ENCODE measurements around the gene CEMIP2.
"Not testable (repeated sequence)": the region's sequence is repeated elsewhere in the genome, so short reads cannot be mapped to it uniquely, and the experiment has no call there.

The CEMIP2 gene

DNA sequence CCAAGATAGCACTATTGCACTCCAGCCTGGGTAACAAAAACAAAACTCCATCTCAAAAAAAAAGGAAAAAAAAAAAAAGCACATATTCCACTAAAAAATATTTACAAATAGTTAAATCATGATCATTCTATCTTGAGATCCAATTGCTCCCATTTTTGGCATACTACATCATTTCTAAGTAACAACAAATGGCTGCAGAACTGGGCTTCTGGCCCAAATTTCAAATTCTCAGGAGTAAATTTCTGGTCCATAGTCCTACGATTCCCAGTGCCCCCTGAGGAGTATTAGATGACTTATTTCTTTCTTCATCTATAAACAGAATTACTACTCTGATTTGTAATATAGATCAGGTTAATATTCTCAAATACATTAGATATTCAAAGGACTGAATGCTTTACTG, 62.1 kb downstream of the CEMIP2 start:
- no peak for DNase-seq (ENCODE audit: low read depth)

DNA sequence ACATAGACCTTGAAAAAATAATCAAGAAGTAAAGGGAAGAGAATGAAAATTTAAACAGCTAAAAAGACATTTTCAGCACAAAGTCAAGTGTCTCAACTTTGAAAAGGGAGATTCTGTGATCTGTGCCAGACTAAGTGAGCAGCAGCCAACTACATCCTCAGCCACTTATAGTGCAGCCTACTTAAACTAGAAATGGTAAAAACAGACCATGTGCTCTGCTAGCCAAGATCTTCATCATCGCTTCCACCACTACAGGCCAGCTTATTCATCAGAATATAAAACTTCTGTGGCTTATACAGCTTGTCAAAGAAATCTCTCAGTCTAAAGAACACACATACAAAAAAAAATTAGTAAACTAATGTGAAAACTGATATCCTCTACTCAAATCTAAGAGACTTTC, 63.5 kb downstream of the CEMIP2 start:
- DNase-seq (ENCODE audit: low read depth): no peak

DNA sequence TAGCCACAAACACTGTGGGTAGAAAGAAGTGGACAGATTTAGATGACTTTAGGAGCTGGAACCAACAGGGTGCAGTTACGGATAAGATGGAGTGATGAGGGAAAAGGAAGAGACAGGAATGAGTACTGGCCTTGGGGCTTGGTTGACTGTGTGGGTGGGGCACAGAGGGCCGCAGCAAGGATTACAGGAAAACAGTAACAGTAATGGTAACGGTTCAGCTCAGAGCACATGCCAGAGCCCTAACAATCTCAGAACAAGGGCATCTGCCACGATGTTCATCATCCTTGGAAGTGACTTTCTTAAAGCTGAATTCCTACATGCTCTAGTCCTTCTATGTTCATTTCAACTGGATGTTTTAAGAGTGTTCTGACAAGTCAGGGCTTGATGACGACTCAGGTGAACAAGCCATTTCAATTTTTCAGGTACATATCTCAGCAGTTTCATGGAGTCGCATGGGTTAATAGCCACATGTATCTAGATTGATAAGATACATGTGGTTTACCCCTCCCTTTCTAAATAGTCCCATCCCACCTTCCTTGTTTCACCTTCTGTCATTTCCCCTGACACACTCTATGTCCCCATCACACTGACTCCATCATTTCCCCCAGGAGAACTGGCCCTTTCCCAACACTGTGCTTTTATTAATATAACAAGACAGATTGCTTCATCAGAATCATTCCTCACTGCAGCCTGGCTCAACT, 65.0 kb downstream of the CEMIP2 start:
- no peak for DNase-seq (ENCODE audit: low read depth)

DNA sequence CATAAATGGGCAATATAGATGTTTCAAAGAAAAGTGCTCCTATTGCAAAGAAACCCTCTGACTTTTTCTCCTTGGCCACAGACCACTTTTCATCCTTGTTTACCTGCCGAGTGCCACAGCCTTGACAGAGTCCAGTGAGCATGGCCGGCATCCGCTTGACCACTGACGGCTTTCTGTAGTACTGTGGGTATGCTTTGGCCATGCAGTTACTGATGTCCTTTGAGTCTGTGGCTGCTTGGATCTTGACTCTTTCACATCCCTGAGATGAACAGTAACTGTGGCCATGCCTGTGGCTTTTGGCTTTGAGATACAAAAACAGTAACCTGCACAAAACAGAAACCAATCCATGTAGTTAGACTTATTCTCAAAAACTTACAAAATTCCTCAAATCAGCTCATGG, 70.4 kb downstream of the CEMIP2 start:
- DNase-seq (ENCODE audit: low read depth): no peak

DNA sequence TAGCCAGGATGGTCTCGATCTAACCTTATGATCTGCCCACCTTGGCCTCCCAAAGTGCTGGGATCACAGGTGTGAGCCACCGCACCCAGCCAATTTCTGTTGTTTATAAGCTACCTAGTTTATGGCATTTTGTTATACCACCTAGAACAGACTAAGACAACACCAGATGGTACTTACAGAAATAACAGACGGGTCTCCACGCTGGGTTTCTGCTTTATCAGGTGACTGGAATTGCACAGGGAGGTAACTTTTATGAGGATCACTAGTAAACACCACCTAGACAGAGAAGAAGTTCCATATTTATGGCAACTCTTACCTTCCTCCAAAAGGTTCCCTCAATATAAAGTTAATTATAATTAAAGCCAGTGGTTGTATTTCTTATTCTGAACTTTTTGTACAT, 74.0 kb downstream of the CEMIP2 start:
- no peak for DNase-seq (ENCODE audit: low read depth)

DNA sequence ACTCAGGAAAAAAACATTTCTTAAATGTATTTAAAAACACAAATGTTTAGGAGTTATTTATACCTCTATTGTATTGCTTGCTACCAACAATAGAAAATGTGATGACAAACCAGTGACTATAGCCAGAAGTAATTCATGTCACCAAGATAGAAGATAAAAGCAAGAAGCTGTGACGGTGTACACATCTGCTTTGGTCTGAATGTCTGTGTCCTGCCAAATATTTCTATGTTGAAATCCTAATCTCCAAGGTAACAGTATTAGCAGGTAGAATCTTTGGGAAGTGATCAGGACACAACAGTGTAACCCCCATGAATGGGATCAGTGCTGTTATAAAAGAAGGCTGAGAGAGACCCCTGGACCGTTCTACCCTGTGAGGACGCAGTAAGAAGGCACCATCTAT, 74.7 kb downstream of the CEMIP2 start:
- DNase-seq (ENCODE audit: low read depth): no peak

DNA sequence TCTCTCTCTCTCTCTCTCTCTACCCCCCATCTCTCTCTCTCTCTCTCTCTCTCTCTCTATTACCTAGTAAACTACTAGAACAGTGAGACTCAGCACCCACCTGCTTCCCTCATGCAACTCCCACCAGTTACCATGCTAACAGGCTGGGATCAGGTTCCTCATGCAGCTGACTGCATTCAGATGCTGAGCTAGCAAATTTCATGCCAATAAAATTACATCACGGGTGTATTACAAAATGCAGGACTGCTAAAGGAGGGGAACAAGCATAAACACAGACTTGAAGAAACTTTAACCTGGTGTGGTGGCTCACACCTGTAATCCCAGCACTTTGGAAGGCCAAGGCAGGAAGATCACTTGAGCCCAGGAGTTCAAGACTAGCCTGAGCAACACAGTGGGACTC, 76.0 kb downstream of the CEMIP2 start:
- DNase-seq (ENCODE audit: low read depth): no peak

DNA sequence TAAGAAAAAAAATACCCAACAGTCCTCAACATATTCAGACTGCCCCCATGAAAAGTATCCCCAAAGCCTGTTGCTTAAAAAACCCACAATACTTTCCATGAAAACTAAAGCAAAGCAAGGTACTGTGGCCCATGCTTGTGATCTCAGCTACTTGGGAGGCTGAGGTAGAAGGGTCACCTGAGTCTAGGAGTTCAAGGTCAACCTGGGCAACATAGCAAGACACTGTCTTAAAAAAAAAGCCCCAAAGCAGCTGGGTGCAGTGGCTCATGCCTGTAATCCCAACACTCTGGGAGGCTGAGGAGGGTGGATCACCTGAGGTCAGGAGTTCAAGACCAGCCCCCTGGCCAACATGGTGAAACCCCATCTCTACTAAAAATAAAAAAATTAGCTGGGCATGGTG, 76.7 kb downstream of the CEMIP2 start:
- not testable (repeated sequence) for DNase-seq (ENCODE audit: low read depth)

DNA sequence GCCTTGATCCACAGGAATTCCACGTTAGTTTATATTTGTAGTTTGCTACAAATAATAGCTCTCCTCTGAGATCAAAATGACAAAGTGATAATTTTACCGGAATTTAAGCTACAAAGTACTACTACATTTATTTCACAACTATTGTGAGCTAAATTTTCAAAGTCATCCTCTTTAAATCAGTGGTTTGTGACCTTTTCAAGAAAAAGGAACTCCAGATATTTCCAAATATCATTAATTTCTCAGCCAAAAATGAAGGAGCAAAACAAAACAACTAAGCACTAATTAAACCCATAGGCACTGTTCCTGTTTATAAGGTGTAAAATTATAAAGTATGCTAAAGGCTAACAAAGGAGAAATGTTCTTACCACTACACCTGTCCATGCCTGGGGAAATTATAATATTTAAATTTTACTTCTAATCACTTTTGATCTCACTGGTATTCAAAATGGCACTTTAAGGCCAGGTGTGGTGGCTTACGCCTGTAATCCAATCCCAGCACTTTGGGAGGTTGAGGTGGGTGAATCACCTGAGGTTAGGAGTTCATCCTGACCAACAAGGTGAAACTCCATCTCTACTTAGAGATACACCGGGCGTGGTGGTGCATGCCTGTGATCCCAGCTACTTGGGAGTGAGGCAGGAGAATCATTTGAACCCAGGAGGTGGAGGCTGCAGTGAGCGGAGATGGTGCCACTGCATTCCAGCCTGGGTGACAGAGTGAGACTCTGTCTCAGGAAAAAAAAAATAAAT, 77.5 kb downstream of the CEMIP2 start:
- DNase-seq (ENCODE audit: low read depth): no peak

DNA sequence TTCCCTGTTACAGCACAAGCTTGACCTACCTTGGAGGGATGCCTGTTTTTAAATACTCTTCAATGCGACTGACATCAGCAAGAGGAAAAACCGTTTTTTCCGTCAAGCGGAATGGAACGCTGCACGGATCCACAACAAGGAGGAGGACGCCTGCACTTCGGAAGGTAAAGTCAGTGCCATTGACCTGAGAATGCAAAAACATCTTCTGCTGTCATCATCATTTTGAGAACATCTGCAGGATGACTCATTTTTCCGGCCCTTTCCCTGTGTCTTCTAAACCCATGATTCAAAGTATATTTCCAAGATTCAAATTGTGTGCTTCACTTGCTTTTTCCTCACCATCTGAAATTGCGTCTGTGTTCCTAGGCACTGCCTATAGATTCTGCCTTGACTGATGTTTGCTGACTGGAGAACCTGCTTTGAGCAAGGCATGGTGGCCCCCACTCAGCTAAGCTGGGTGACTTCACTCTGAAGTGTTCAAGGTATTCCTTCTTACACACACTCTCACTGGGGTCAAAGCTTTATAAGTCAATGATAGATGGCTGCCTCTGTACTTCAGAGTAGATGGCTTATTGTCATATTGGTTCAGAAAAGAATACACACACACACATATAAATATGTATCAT, 78.1 kb downstream of the CEMIP2 start:
- DNase-seq (ENCODE audit: low read depth): no peak

DNA sequence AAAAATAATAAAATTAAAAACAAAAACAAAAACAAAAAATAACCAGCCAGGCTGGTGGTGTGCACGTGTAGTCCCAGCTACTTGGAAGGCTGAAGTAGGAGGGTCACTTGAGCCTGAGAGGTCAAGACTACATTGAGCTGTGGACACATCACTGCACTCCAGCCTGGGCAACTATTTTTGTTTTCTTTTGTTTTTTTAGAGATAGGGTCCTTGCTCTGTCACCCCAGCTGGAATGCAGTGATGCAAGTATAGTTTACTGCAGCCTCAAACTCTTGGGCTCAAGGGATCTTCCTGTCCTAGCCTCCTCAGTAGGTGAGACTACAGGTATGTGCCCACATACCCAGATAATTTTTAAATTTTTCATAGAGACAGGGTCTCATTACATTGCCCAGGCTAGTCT, 80.6 kb downstream of the CEMIP2 start:
- no peak for DNase-seq (ENCODE audit: low read depth)

DNA sequence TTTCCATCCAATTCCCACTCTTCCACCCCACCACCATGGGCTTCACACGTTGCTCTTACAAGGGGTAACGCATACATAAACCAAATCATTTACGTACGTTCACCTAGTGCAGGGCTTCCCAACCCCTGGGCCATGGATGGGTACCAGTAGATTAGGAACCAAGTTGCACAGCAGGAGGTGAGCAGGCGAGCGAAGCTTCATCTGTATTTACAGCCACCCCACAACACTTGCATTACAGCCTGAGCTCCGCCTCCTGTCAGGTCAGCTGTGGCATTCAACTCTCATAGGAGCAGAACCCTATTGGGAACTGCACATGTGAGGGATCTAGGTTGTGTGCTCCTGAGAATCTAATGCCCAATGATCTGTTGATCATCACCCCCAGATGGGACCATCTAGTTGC, 82.3 kb downstream of the CEMIP2 start:
- DNase-seq (ENCODE audit: low read depth): no peak

DNA sequence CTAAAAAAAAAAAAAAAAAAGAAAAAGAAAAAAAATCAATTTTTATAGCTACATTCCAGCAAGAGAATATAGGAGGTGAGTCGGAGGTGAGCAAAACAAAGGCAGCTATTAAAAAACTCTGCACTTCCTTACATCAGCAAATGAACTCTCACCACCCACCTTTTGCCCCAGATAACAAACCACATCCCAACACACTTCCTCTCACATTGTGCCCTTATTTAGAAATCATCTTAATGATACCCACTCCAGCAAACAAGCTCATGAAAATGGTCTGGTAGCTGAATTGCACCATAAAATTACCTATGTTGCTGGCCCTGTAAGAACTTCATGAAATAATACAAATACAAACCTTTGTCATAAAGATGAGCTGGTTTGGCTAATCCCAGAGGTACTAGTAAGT, 82.9 kb downstream of the CEMIP2 start:
- no peak for DNase-seq (ENCODE audit: low read depth)

DNA sequence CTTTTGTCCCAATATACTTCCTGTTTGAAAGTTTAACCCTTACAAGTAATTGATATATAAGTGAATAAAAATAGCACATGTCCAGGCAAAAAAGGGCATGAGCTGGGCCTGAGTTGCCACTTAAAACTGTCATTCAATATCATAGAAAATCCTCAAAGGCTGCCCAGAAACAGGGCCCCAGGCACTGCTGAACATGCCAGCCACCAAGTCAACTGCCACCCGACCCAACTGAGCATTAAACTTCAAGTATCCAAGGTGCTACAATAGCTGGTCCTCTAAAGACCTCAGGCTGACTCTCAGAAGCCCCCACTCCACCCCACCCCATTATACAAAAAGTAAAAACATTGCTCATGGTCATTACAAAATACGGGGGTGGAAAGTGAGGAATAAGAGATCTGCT, 83.7 kb downstream of the CEMIP2 start:
- no peak for DNase-seq (ENCODE audit: low read depth)

DNA sequence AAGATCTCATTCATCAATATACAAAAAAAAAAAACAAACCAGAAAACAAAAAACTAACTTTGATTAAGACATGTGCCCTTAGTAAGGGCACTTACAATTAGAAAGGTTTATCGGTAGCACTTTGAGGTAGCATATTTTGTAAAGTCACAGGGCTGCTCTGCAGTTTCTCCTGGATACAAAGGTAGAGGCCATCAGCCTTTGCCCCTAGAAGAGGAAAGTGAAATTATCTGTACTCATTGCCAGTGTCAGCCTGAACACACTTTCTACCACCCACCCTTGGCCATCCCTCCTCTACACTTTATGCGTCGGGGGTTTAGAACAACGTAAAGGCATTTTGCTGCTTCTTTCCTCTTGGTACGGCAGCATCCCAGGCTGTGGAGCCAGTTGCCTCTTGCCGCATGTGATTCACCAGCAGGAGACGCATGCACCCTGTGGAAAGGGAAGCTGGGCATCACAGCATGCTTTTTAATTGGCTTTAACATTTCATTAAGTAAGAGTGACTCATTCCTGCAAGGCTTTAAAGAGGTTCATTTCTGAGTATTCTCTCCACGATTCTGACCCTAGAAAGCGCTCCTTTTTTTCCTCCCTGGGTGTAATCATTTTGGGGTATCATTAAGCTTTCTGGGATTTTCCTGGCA, 84.6 kb downstream of the CEMIP2 start:
- no peak for DNase-seq (ENCODE audit: low read depth)

DNA sequence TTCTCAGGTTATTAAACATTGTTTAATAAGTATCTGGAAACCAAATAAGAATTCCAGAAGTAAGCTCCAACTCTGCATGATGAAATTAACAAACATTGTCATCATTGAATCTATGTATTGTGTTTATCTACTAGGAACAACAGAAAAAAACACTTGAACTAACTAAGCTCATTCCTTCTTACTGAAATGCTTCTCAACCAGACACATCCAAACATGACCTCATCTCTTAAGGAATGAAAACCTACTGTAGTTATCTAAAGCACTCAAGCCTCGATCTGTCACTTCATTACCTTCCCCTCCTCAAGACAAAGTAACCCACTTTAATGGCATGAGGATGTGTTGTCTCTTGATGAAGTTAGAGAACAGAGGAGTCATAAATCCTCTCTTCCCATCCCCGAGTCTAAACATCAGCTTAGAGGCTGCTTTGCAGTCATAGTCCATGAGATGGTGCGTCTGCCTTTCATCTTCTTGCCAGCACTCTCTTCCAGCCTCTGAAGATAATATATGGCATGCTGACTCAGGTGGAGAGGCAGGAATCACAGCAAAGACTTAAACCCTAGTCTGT, 86.5 kb downstream of the CEMIP2 start:
- DNase-seq (ENCODE audit: low read depth): no peak

DNA sequence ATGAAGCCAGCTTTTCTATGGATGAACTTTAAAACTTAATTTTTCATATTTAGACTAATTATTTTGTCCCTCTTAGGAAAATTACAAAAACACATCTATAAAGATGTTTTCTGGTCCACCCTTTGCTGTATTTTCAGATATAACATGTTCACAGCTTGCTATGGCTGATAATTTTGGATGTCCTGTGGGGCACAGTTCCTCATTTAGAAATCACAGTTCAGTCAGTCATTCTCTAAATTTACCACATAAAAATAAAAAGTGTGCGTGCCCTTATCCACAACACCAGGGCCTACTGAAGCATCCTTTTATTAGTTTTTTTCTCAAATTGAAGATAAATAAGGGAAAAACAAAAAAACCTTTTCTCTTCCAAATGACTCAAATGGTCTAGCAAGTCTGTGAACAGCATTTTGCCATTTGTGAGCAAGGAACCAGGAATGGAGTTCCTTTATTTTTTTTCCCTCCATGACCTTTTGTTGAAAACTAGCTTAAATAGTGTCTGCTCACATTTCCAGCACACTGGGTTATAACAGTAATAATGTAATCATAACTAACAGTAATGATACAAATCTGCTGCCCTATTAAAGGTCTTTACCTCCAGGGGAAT, 87.1 kb downstream of the CEMIP2 start:
- DNase-seq (ENCODE audit: low read depth): no peak

DNA sequence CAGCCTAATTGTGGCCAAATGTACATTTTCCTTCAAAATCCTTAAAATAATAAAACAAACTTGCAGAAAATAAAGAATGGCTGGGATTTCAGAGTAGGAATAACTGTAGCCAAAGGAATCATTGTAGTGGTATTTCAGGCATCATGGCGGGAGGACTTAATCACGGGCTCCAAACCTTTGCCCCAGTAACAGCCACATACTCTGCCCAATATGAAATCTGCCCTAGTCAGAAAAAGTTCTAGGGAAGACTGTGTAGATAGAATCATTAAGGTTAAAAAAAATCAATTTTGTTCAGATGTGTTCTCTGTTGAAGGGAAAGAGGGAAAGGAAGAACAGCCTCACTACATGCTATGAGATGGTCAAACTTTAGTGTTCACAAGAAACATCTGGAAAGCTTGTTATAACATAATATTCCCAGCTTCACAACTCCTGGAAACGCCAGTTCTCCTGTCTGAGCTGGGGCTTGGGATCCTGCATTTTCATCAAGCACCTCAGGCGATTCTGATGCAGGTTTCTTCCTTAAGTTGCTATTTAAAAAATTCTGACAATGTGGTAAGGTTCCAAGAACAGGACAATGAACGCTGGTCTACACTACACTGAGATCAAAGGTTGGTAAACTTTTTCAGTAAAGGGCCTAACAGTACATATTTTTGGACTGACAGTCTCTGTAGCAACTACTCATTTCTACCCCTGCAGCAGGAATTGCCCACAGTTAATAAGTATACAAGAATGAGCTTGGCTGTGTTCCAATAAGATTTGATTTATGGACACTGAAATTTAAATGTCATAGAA, 87.9 kb downstream of the CEMIP2 start:
- no peak for DNase-seq (ENCODE audit: low read depth)

DNA sequence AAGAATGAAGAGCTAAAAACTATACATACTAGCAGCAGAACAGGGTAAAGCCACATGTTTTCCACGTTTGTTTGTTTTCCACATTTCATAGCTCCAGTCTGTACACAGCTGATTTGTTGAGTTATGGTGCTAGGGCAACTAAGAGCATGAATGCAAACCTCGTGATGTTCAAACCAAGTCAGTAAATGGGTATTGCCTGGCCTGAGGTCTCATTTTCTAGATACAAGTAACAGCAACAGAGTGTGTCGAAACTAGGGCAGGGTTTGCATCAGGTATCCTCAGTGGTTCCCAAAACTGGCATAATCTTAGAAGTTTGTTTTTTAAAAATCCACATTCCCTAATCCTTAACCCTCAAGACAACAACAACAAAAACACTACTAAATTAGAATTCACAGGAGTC, 89.3 kb downstream of the CEMIP2 start:
- no peak for DNase-seq (ENCODE audit: low read depth)

DNA sequence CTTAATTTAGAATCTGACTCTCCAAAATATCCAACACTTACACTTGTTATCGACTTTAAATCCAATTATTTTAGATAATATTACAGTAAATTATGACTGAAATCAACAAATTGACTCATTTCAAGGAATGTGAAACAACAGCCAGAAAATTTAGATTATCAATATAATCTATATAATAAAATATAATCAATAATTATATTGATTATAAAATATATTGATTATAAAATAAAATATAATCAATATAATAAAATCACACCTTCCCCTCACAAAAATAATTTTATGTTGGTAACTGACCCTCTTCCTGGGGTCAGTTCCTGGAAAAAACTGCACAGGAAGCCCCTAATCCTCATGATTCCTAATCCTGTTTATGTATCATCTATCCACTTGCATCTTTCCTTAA, 91.1 kb downstream of the CEMIP2 start:
- no peak for DNase-seq (ENCODE audit: low read depth)

DNA sequence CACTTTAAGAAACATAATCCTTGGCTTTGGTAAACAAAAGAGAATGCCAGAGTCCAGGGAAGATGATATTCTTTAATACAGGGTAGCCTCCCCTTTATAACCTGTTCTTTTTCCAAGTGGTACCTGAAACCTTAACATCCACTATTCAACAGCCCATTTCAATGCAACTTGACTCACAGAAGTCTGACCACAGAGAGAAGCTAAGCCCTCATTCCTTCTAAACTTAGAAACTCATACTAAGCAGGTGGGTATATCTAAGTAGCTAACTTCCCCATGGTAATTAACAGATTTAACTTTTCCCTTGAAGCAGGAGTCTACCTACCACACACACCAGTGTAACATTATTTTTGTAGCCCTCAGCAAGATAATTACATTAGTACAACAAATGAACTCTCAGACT, 91.9 kb downstream of the CEMIP2 start:
- no peak for DNase-seq (ENCODE audit: low read depth)

DNA sequence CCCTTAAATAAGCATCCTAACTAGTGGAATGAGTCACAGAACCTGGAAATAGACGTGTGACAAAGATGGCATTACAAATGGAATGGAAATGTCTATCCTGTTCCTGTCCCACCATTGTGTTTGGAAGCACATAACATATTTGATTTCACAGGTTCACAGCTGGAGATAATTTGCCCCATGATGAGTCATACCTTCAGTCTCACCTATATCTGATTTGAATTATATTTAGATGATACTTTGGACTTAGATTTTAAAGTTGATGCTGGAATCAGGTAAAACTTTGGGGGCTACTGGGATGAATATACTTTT, 92.5 kb downstream of the CEMIP2 start:
- no peak for DNase-seq (ENCODE audit: low read depth)

Measured in stimulated activated CD8-positive, alpha-beta memory T cell treated with anti-CD3 and anti-CD28 coated beads, Interleukin-12 subunit alpha, Interleukin-12 subunit beta, amount 100 ng/mL, for 4 hours (primary cell).